ENCODE measurements around the gene PGM1.

PGM1 gene

GRCh38 chr1:63600248-63600647 is 7.0 kb downstream of the PGM1 start:
- DNase-seq (ENCODE audit: low read depth in 1 of 2, low spot score in 1 of 2): no peak

GRCh38 chr1:63601061-63601460 is 7.8 kb downstream of the PGM1 start:
- DNase-seq (ENCODE audit: low read depth in 1 of 2, low spot score in 1 of 2): no peak

- no peak for DNase-seq (ENCODE audit: low read depth in 1 of 2, low spot score in 1 of 2)
Measured at GRCh38 chr1:63601463-63601862, 8.3 kb downstream of the PGM1 start.

GRCh38 chr1:63601912-63602311 is 8.7 kb downstream of the PGM1 start:
- DNase-seq (ENCODE audit: low read depth in 1 of 2, low spot score in 1 of 2): no peak

GRCh38 chr1:63602629-63603028 is 9.4 kb downstream of the PGM1 start:
- no peak for DNase-seq (ENCODE audit: low read depth in 1 of 2, low spot score in 1 of 2)

GRCh38 chr1:63603810-63604209 is 10.6 kb downstream of the PGM1 start:
- no peak for DNase-seq (ENCODE audit: low read depth in 1 of 2, low spot score in 1 of 2)

GRCh38 chr1:63607322-63607721 is 14.1 kb downstream of the PGM1 start:
- no peak for DNase-seq (ENCODE audit: low read depth in 1 of 2, low spot score in 1 of 2)

- no peak for DNase-seq (ENCODE audit: low read depth in 1 of 2, low spot score in 1 of 2)
Measured at GRCh38 chr1:63611231-63611630, 18.0 kb downstream of the PGM1 start.

GRCh38 chr1:63612564-63612963 is 19.4 kb downstream of the PGM1 start:
- DNase-seq (ENCODE audit: low read depth in 1 of 2, low spot score in 1 of 2): no peak

GRCh38 chr1:63612971-63613370 is 19.8 kb downstream of the PGM1 start:
- no peak for DNase-seq (ENCODE audit: low read depth in 1 of 2, low spot score in 1 of 2)

- DNase-seq (ENCODE audit: low read depth in 1 of 2, low spot score in 1 of 2): peak; percentile 28 to 44
Measured at GRCh38 chr1:63615768-63616420, 22.7 kb downstream of the PGM1 start.

- no peak for DNase-seq (ENCODE audit: low read depth in 1 of 2, low spot score in 1 of 2)
Measured at GRCh38 chr1:63617450-63617849, 24.2 kb downstream of the PGM1 start.

GRCh38 chr1:63618011-63618410 is 24.8 kb downstream of the PGM1 start:
- DNase-seq (ENCODE audit: low read depth in 1 of 2, low spot score in 1 of 2): no peak

GRCh38 chr1:63619558-63619957 is 26.3 kb downstream of the PGM1 start:
- no peak for DNase-seq (ENCODE audit: low read depth in 1 of 2, low spot score in 1 of 2)

- DNase-seq (ENCODE audit: low read depth in 1 of 2, low spot score in 1 of 2): no peak
Measured at GRCh38 chr1:63620671-63621070, 27.5 kb downstream of the PGM1 start.

GRCh38 chr1:63621075-63621474 is 27.9 kb downstream of the PGM1 start:
- DNase-seq (ENCODE audit: low read depth in 1 of 2, low spot score in 1 of 2): no peak

GRCh38 chr1:63621698-63622097 is 28.5 kb downstream of the PGM1 start:
- no peak for DNase-seq (ENCODE audit: low read depth in 1 of 2, low spot score in 1 of 2)

GRCh38 chr1:63622849-63623566 is 29.8 kb downstream of the PGM1 start:
- no peak for DNase-seq (ENCODE audit: low read depth in 1 of 2, low spot score in 1 of 2)

GRCh38 chr1:63623952-63624351 is 30.7 kb downstream of the PGM1 start:
- DNase-seq (ENCODE audit: low read depth in 1 of 2, low spot score in 1 of 2): no peak

GRCh38 chr1:63624911-63625310 is 31.7 kb downstream of the PGM1 start:
- DNase-seq (ENCODE audit: low read depth in 1 of 2, low spot score in 1 of 2): no peak

- no peak for DNase-seq (ENCODE audit: low read depth in 1 of 2, low spot score in 1 of 2)
Measured at GRCh38 chr1:63626222-63626621, 33.0 kb downstream of the PGM1 start.

GRCh38 chr1:63628607-63629006 is 35.4 kb downstream of the PGM1 start:
- no peak for DNase-seq (ENCODE audit: low read depth in 1 of 2, low spot score in 1 of 2)

- DNase-seq (ENCODE audit: low read depth in 1 of 2, low spot score in 1 of 2): no peak
Measured at GRCh38 chr1:63630238-63630637, 37.0 kb downstream of the PGM1 start.
